HG02642 (cell line): ENCODE data around the gene RANBP3L.
A peak's percentile ranks its signal among the peaks of the same experiment; 100 is the strongest.
"Not testable (repeated sequence)": the region's sequence is repeated elsewhere in the genome, so short reads cannot be mapped to it uniquely, and the experiment has no call there.

Experiments used
- ATAC-seq: cut with Tn5 transposase; IDR thresholded peaks from one replicate; pipeline ENCODE4 v1.9.1; 2021; ENCODE audit warnings: mild to moderate bottlenecking; ENCODE audit not compliant: unreplicated experiment, poor library complexity

RANBP3L gene, protein sequence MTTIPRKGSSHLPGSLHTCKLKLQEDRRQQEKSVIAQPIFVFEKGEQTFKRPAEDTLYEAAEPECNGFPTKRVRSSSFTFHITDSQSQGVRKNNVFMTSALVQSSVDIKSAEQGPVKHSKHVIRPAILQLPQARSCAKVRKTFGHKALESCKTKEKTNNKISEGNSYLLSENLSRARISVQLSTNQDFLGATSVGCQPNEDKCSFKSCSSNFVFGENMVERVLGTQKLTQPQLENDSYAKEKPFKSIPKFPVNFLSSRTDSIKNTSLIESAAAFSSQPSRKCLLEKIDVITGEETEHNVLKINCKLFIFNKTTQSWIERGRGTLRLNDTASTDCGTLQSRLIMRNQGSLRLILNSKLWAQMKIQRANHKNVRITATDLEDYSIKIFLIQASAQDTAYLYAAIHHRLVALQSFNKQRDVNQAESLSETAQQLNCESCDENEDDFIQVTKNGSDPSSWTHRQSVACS

DNA sequence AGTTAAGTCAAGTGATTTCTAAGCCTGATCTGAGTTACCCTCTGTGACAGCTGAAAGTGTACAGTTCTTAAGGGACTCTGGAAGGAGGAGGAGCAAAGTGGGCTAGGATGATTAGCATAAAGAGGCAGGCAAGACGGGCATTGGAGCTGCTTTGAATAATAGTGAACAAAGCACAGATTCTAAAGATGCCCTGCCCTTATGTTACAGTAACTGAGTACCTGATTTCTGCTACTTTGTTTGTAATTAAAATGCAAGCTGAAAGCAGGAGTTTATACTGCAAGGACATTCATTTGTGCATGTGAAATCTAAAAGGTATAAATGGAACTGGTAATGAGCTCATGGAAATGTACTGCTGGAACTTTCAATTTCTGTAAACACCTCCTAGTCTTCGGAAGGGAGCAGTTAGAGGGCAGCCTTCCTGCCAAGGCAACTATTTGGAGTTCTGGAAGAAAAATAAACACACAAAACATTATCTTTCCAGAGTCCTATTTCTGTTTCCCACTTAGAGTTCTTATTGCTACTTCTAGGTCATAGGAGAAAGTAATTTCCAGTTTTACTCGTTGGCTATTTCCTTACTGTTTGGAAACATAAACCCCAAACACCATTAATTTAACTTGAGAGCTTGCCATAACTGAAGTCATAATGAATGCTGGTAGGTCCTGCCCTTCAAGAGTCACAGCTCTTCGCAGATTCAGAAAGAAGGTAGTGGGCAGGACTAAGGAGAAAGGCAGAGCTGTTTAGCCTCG lies at the start of gene RANBP3L:
TSS of gene RANBP3L (minus strand) at position 45 of the 746 bp plus-strand sequence. CDS start 486 bp downstream, outside the sequence.
- ATAC-seq = no peak

DNA sequence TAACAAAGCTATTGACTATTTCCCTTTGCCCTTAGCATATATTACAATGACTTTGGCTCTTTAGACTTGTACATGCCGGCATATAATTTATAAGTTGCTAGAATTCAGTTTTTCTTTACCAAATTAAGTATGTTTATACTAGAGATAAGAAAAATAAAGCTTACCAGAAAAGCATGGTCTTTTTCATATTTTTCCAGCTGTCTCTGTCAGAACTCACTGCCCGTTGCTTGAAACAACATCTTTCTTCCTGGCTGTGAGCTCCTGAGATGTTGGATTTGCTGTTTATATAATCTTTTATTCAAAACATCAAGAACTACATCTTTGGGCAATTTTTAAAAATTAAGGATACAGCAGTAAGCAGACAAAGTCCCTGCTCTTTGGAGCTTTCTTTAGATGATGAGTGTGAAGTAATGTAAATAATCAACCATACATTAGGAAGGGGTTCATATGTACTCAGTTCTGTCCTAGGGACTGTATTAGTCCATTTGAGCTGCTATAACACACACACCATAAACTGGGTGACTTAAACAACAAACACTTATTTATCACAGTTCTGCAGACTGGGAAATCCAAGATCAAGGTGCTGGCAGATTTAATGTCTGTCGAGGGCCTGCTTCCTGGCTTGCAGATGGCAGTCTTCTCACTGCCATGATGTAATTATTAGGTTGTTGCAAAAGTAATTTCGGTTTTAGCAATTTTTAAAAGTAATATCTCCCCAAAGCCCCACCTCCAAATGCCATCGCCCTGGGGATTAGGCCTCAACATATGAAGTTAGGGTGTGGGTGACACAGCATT lies 45.4 kb upstream of the RANBP3L start:
- no peak for ATAC-seq

DNA sequence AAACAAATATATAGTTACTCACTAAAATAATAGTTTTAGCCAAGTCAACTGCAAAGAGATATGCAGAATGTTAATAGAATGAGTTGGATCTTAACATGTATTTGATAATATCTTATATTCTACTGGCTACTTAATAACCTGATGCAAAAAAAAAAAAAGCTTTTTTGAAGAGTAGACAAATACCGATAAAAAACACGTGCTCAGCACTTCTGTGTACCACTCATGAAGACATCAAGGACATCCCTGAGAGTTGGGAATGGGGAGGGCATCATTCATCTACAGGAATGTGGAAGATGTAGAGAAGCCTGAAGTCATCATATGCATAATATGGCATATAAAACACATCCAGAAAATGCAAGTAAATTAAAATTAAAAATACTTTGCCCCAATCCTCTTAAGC lies 43.2 kb upstream of the RANBP3L start:
- no peak for ATAC-seq

DNA sequence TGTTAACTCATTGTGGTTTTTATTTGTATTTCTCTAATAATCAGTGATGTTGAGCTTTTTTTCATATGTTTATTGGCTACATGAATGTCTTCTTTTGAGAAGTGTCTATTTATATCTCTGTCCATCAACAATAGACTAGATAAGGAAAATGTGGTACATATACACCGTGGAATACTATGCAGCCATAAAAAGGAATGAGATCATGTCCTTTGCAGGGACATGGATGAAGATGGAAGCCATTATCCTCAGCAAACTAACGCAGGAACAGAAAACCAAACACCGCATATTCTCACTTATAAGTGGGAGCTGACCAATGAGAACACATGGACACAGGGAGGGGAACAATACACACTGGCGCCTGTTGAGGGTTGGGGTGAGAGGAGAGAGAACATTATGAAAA lies 40.0 kb upstream of the RANBP3L start:
- ATAC-seq = not testable (repeated sequence)

DNA sequence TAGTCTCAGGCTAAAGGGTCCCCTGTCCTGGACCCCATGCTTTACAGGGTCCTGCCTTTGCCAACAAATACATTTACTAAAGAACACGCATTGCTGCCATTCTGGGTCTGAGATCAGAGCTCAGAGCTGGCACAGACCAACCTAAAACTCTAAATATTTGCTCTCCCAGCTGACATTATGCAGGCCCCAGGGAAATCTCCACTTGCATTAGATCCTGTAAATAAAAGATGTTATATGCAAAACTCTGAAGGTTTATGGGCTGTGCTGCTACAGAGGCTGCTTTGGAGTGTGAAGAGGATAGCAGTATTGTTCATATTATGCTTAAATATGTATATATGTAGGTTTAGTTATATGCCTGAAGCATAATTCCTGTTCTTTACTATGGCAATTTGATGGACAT lies 35.9 kb upstream of the RANBP3L start:
- ATAC-seq = no peak

DNA sequence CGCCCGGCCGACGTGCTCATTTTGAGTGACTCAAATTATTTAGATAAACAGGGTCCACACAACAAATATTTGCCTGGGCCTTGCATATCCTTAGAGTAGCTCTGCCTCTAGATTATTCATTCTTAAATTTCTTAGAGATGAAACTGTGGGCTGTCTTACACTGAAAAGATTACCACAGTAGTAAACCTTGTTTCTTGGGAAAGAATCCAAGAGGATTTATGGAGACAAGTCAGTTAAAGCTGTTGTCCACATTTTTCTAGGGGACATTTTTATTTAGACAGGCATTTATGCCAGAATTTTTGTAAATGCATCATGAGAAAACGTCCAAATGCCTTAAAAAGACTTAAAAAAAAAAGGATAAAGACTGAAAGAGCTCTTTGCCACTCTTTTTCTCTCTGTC lies 32.6 kb upstream of the RANBP3L start:
- no peak for ATAC-seq

DNA sequence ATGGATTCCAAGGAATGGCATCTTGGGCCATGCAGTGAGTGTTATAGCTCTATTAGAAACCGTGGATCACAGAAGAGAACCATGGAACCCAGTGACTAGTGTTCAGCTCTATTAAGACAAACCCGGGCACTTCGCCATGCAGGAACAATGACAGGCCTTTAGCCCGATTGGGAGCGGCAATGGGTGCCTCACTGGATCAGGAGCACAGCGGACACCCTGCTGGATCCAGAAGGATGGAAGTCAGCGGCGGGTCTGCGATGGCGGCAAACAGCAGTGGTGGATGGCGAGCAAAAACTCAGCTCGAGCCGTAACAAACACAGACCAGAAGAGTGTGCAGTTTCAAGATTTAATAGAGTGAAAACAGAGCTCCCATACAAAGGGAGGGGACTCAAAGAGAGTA lies 31.0 kb upstream of the RANBP3L start:
- not testable (repeated sequence) for ATAC-seq

DNA sequence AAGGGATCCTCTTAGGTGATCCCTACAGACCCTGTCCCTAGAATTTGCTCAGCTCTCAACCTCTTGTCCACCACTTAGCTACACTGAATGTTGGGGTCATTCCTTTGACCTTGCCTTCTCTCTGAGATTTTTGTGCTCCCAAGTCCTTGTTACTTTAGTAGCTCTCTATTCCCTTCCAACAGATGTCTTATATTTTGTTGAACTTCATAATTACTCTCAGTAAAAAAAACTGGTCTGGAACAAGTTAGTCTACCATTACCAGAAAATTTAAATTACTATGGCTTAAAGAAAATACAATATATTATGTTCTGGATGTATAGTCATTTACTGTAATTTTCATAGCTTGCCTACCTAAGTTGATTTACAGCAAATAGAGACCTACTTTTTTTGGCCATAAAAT lies 23.5 kb upstream of the RANBP3L start:
- no peak for ATAC-seq

DNA sequence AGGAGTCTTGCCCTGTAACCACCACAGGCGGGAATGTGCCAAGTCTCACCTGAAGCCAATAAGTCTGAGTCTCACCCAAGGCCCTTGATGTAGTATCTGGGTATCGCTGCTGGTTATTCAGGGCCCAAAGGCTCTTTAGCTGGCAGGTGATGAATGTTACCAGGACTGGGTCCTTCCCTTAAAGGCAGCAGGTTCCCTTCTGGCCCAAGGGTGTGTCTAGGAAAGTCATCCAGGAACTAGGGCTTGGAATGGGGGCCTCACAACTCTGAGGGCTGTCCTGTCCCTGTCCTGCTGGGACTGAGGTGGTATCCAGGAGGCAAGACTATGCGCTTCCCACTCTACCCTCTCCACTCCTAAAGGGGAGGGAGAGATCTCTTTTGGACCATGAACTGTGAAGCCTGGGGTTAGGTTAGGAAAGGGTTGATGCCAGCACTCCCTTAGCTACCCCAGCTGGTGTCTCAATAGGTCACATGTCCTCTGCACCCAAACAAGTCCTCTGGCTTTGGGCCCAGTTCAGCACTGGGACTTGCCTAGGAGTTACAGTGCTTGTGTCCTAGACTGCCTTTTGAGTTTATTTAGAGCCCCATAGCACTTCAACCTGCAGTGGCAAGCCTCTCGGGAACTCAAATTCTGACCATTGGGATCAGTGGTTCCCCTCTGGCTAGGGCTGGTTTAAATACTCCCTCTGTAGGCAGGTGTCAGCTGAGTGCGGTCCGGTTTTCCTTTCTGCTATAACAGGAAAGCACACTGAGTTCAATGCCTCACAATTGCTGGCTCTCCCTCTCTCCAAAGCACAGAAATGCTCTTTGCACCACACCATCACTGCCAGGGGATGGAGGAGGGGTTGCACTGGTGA lies 22.5 kb upstream of the RANBP3L start:
- no peak for ATAC-seq

DNA sequence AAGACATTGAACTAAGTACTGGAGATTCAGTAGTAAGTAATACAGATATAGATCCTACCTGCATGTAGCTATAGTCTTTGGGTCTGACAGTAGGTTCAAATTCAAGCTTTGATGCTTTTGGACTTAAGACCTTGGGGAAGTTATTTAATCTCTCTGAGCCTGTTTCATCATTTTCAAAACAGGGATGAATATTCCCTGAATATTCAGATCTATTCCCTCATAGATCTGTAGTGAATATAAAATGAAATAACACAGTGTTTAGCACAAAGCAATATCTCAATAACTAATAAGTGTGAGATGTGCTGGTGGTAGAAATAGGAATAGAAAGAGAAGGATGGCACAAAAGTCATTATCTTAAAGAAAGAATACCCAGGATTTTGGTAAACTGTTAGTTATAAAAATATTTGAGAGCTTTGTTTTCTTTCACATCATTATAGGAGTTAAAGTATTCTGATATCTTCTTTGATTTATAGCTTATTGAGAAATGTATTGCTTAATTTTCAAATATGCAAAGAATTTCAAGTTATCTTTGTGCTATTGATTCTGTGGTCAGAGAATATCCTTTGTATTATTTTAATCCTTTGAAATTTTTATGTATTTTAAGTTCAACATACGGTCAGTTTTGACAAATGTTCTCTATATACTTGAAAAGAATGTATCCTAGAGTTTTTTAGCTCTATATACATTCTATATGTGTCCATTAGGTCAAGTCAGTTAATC lies 11.4 kb upstream of the RANBP3L start:
- ATAC-seq = no peak

DNA sequence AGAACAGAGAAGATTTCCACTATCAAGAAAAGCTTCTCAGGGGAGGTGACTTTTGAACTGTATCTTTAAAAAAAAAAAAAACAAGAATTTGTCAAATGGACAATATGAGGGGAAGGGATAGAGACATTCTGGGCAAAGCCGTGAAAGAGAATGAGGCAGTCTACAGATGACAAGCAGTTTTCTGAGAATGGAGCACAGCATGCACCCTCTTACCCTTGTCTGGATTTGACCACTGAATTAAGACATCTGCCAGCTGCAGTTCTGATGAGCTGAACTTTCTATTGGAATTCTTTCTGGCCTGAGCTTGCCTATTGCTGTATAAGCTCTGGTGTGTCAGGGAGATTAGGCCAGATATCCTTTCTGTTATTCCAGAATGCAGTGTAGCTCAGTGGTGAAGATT lies 10.3 kb upstream of the RANBP3L start:
- no peak for ATAC-seq

DNA sequence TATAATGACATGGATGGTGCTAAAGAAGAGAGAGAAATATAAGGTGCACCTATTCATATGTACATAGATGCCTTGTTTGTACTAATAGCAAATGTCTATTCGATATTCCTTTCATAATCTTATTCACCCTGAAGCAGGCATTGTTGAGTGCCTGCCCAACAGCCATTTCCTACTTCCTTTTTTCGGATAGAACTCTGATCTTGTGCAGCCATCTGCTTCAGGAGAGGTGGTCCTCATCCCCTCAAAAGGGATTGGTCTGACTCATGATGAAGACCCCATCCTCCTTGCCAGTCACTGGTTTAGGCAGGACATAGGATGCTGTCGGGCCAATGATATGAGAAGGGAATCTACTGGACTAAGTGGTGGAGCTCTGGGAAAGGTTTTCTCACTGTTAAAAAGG lies 8.4 kb upstream of the RANBP3L start:
- ATAC-seq = no peak

DNA sequence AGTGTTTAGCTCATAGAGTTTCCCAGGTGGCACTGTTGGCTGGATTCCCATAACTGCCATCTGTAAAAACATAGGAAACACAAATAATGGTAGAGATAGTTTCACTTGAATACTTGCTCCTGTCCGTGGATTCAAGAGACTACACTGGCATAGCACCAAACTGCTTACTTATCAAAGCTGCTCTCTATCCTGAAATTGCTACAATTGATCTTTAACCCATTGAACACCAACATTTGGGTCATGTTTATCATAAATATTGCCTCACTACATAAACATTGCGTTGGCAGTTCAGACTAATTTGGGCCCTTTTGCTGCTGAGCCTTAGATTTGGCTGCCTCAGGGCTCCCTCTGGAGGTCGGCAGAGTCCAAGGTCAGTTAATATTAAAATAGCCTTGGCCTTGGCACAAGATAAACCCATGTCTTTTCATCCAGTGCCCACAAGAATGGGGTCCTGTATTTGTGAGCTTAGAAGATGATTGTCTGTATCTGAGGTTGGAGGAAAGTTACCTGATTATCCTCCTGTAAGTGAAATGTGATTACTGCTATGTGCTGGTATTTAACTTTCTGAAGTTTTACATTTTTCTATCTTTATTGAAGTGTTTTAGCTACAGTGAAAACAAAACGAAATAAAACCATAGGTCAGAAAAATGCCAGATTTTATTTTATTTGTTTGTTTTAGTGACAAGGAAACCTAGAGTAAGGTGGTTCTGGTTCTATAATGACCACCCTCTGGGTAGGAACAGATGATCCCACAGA lies 4.0 kb upstream of the RANBP3L start:
- peak; percentile 66 for ATAC-seq

DNA sequence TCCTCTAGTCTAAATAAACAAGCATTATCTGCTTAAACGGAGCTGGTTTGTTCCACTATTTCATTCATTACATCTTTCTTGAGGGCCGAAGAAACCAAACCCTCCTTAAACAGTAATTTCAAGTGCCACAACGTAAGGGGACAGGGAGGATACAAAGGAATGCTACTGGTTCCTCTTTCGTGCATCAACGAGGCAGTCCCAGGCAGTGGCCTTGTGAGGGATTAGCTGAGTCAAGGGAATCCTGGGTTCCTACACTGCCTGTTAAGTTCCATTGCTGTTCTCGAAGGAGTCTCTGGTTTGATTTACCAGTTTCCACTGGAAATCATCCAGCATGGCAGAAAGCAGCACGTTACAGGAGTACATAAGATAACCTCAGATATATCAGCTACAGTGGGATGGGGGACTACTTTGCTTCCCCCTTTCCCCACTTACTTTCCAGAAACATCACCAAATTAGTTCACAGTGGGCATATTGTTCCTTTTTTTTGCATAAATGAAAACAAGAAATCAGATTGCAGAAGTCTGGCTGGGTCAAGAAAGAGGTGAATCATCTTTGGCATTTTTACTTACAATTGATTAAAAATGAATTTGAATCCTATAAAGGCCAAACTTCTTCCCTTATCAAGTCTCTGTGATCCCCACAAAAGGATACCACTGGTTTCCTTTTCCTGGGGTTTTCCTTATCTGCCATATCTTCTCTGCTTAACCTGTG lies 2.5 kb upstream of the RANBP3L start:
- ATAC-seq = no peak

DNA sequence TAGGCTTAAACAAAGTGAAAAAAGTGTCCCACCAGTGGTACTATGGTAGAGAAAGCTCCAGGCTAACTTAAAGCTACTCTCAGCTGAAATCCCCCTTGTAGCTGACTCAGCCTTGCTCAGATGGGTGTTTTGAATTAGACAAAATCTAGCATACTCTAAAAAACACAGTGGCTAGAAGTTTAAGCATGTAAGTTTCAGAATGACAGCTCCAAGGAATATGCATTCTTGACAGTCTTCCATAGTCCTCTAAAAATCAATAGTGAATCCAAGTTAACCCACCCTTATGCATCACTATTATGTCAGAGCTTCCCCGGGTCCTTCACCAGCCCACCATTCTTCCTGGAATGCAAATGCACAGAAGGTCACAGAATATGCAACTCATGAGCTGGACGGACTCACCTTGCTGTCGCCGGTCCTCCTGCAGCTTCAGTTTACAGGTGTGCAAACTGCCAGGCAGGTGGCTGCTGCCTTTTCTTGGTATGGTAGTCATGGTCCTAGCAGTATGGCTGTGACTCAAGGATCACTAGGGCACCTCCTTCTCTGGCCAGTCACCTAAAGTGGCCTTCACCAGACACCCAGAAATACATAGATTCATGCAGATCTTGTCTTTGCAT lies 668 bp downstream of the RANBP3L start:
- ATAC-seq = no peak

DNA sequence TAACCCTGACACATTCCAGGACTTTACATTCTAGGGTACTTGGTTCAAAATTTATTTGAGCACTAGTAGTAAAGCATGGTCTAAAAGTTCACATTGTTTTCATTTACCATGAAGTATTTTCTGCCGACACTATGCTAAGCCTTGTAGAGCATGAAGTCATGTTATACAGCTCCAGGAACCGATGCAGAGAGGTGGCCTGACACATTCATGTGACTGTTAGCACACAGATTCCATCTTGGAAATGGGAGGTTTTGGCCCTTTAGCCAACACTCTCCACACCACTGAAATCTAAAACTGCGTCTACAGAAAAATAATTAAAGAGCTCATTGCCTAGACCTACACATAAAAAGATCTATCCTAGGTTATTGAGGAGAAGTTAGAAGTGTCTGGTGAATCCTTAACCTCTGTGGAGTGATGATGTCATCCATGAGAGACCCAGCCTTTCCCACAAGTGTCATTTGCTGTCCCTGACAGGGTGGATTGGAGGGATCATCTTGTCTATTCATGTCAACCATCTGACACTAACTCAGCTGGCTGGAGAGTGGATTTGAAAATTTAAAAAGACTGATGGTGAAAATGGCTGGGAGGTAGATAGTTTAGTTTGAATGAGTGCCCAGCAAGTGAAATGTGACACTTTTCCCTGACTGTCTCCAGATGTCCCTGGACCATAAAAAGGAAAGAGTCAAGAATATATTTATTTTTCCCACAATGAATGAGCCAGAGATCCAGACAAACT lies 1.3 kb downstream of the RANBP3L start:
- ATAC-seq = no peak

DNA sequence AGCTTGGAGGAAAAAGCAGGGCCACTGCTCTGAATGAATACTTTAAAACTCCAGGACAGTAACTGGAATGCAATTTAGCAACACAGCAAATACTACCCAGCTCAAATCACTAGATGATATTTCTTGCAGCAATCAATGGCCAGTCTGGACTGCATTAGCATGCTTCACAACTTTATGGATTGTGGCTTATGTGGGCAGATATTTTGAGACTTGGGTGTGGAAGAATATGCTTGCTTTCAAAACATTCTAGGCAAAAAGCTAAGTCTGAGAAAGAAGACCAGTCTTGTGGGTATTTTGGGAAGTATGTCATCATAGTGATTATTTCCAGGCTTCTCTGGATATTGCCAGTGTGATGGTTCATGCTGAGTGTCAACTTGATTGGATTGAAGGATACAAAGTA lies 3.1 kb downstream of the RANBP3L start:
- ATAC-seq = no peak
